ENCODE measurements around the gene MCF2L2.

MCF2L2 gene

GRCh38 chr3:183285318-183285717 lies 143.1 kb downstream of the MCF2L2 start:
- ATAC-seq (replicated peaks; ENCODE audit: extremely low read depth, poor library complexity, severe bottlenecking) (no peak), DNase-seq (ENCODE audit: low spot score in 2 of 2) (no peak)
- H3K4me1 Mint-ChIP-seq, result peaks cover 15% of the 10 kb centered on the region
- H3K4me3 Mint-ChIP-seq, result peak overlapping the region; percentile 56
- peaks cover 5% of the 10 kb centered on the region for H3K36me3 Mint-ChIP-seq (ENCODE audit: insufficient read depth)
- H3K27me3 Mint-ChIP-seq, result no peaks in the 10 kb centered on the region
- no peaks in the 10 kb centered on the region for H3K9me3 Mint-ChIP-seq
- H3K27ac Mint-ChIP-seq (ENCODE audit: low read depth), result peak overlapping the region; percentile 96

- Mint-ChIP-seq H3K4me3 (no peak overlapping the region), H3K27ac (ENCODE audit: low read depth) (peak overlapping the region; percentile 96)
These were observed 143.8 kb downstream of the MCF2L2 start for GRCh38 chr3:183284570-183284969.

GRCh38 chr3:183283886-183284285 lies 144.5 kb downstream of the MCF2L2 start:
- ATAC-seq (replicated peaks; ENCODE audit: extremely low read depth, poor library complexity, severe bottlenecking), result no peak
- Mint-ChIP-seq H3K27me3 (no peaks in the 10 kb centered on the region), H3K27ac (ENCODE audit: low read depth) (peak overlapping the region; percentile 96), H3K4me1 (peaks cover 15% of the 10 kb centered on the region), H3K36me3 (ENCODE audit: insufficient read depth) (peaks cover 5% of the 10 kb centered on the region), H3K9me3 (no peaks in the 10 kb centered on the region), H3K4me3 (no peak overlapping the region)
- no peak for DNase-seq (ENCODE audit: low spot score in 2 of 2)

More at GRCh38 chr3:183284570-183284969, 143.8 kb downstream of the MCF2L2 start:
- Mint-ChIP-seq H3K9me3 (no peaks in the 10 kb centered on the region), H3K27me3 (no peaks in the 10 kb centered on the region), H3K36me3 (ENCODE audit: insufficient read depth) (peaks cover 5% of the 10 kb centered on the region), H3K4me1 (peaks cover 15% of the 10 kb centered on the region)
- DNase-seq (ENCODE audit: low spot score in 2 of 2) (no peak), ATAC-seq (replicated peaks; ENCODE audit: extremely low read depth, poor library complexity, severe bottlenecking) (no peak)

- no peak overlapping the region for H3K4me3 Mint-ChIP-seq
- DNase-seq (ENCODE audit: low spot score in 2 of 2) (no peak), ATAC-seq (replicated peaks; ENCODE audit: extremely low read depth, poor library complexity, severe bottlenecking) (no peak)
- peaks cover 8% of the 10 kb centered on the region for H3K4me1 Mint-ChIP-seq
- no peaks in the 10 kb centered on the region for H3K27me3 Mint-ChIP-seq
- H3K9me3 Mint-ChIP-seq, result no peaks in the 10 kb centered on the region
- H3K36me3 Mint-ChIP-seq (ENCODE audit: insufficient read depth), result peaks cover 5% of the 10 kb centered on the region
- H3K27ac Mint-ChIP-seq (ENCODE audit: low read depth), result no peak overlapping the region
These were observed 147.2 kb downstream of the MCF2L2 start for GRCh38 chr3:183281126-183281797.

- Mint-ChIP-seq H3K27ac (ENCODE audit: low read depth) (no peak overlapping the region), H3K36me3 (ENCODE audit: insufficient read depth) (peaks cover 1% of the 10 kb centered on the region), H3K4me1 (peaks cover 5% of the 10 kb centered on the region), H3K27me3 (no peaks in the 10 kb centered on the region), H3K4me3 (no peak overlapping the region), H3K9me3 (no peaks in the 10 kb centered on the region)
- no peak for ATAC-seq (replicated peaks; ENCODE audit: extremely low read depth, poor library complexity, severe bottlenecking)
- DNase-seq (ENCODE audit: low spot score in 2 of 2), result no peak
These were observed 149.0 kb downstream of the MCF2L2 start for GRCh38 chr3:183279371-183279770.

- ATAC-seq (replicated peaks; ENCODE audit: extremely low read depth, poor library complexity, severe bottlenecking), result no peak
- Mint-ChIP-seq H3K36me3 (ENCODE audit: insufficient read depth) (peaks cover 3% of the 10 kb centered on the region), H3K4me1 (no peaks in the 10 kb centered on the region), H3K9me3 (no peaks in the 10 kb centered on the region), H3K4me3 (no peak overlapping the region), H3K27me3 (no peaks in the 10 kb centered on the region), H3K27ac (ENCODE audit: low read depth) (no peak overlapping the region)
- no peak for DNase-seq (ENCODE audit: low spot score in 2 of 2)
These were observed 149.8 kb downstream of the MCF2L2 start for GRCh38 chr3:183278479-183279088.

- DNase-seq (ENCODE audit: low spot score in 2 of 2) (no peak), ATAC-seq (replicated peaks; ENCODE audit: extremely low read depth, poor library complexity, severe bottlenecking) (no peak)
- H3K36me3 Mint-ChIP-seq (ENCODE audit: insufficient read depth), result peaks cover 3% of the 10 kb centered on the region
- no peaks in the 10 kb centered on the region for H3K9me3 Mint-ChIP-seq
- H3K4me3 Mint-ChIP-seq, result no peak overlapping the region
- no peaks in the 10 kb centered on the region for H3K27me3 Mint-ChIP-seq
- H3K4me1 Mint-ChIP-seq, result no peaks in the 10 kb centered on the region
- H3K27ac Mint-ChIP-seq (ENCODE audit: low read depth), result no peak overlapping the region
These were observed 151.2 kb downstream of the MCF2L2 start for GRCh38 chr3:183277260-183277659.

- ATAC-seq (replicated peaks; ENCODE audit: extremely low read depth, poor library complexity, severe bottlenecking), result no peak
- Mint-ChIP-seq H3K4me1 (no peaks in the 10 kb centered on the region), H3K27me3 (no peaks in the 10 kb centered on the region), H3K27ac (ENCODE audit: low read depth) (no peak overlapping the region), H3K36me3 (ENCODE audit: insufficient read depth) (peaks cover 3% of the 10 kb centered on the region), H3K4me3 (no peak overlapping the region), H3K9me3 (no peaks in the 10 kb centered on the region)
- no peak for DNase-seq (ENCODE audit: low spot score in 2 of 2)
These were observed 152.5 kb downstream of the MCF2L2 start for GRCh38 chr3:183275937-183276336.

GRCh38 chr3:183275418-183275817 lies 153.0 kb downstream of the MCF2L2 start:
- H3K4me1 Mint-ChIP-seq, result no peaks in the 10 kb centered on the region
- no peak overlapping the region for H3K4me3 Mint-ChIP-seq
- no peaks in the 10 kb centered on the region for H3K9me3 Mint-ChIP-seq
- peak; percentile 36 for ATAC-seq (replicated peaks; ENCODE audit: extremely low read depth, poor library complexity, severe bottlenecking)
- DNase-seq (ENCODE audit: low spot score in 2 of 2), result no peak
- no peaks in the 10 kb centered on the region for H3K27me3 Mint-ChIP-seq
- peaks cover 3% of the 10 kb centered on the region for H3K36me3 Mint-ChIP-seq (ENCODE audit: insufficient read depth)
- H3K27ac Mint-ChIP-seq (ENCODE audit: low read depth), result no peak overlapping the region

- no peak overlapping the region for H3K27ac Mint-ChIP-seq (ENCODE audit: low read depth)
These were observed 153.8 kb downstream of the MCF2L2 start for GRCh38 chr3:183274609-183275008.

GRCh38 chr3:183272791-183273190 lies 155.6 kb downstream of the MCF2L2 start:
- peaks cover 5% of the 10 kb centered on the region for H3K36me3 Mint-ChIP-seq (ENCODE audit: insufficient read depth)
- DNase-seq (ENCODE audit: low spot score in 2 of 2) (no peak), ATAC-seq (replicated peaks; ENCODE audit: extremely low read depth, poor library complexity, severe bottlenecking) (no peak)
- H3K9me3 Mint-ChIP-seq, result no peaks in the 10 kb centered on the region
- H3K27me3 Mint-ChIP-seq, result no peaks in the 10 kb centered on the region
- H3K4me3 Mint-ChIP-seq, result no peak overlapping the region
- H3K27ac Mint-ChIP-seq (ENCODE audit: low read depth), result no peak overlapping the region
- H3K4me1 Mint-ChIP-seq, result no peaks in the 10 kb centered on the region

More at GRCh38 chr3:183274609-183275008, 153.8 kb downstream of the MCF2L2 start:
- H3K9me3 Mint-ChIP-seq, result no peaks in the 10 kb centered on the region
- H3K36me3 Mint-ChIP-seq (ENCODE audit: insufficient read depth), result peaks cover 3% of the 10 kb centered on the region
- DNase-seq (ENCODE audit: low spot score in 2 of 2) (no peak), ATAC-seq (replicated peaks; ENCODE audit: extremely low read depth, poor library complexity, severe bottlenecking) (no peak)
- H3K4me1 Mint-ChIP-seq, result no peaks in the 10 kb centered on the region
- no peaks in the 10 kb centered on the region for H3K27me3 Mint-ChIP-seq
- no peak overlapping the region for H3K4me3 Mint-ChIP-seq

- H3K9me3 Mint-ChIP-seq, result no peaks in the 10 kb centered on the region
- DNase-seq (ENCODE audit: low spot score in 2 of 2) (no peak), ATAC-seq (replicated peaks; ENCODE audit: extremely low read depth, poor library complexity, severe bottlenecking) (no peak)
- peaks cover 5% of the 10 kb centered on the region for H3K36me3 Mint-ChIP-seq (ENCODE audit: insufficient read depth)
- H3K27me3 Mint-ChIP-seq, result no peaks in the 10 kb centered on the region
- no peaks in the 10 kb centered on the region for H3K4me1 Mint-ChIP-seq
- no peak overlapping the region for H3K4me3 Mint-ChIP-seq
- no peak overlapping the region for H3K27ac Mint-ChIP-seq (ENCODE audit: low read depth)
These were observed 156.3 kb downstream of the MCF2L2 start for GRCh38 chr3:183272142-183272541.

GRCh38 chr3:183270344-183270743 lies 158.1 kb downstream of the MCF2L2 start:
- Mint-ChIP-seq H3K27me3 (no peaks in the 10 kb centered on the region), H3K4me1 (no peaks in the 10 kb centered on the region)
- no peak for ATAC-seq (replicated peaks; ENCODE audit: extremely low read depth, poor library complexity, severe bottlenecking)

More at GRCh38 chr3:183270344-183270743, 158.1 kb downstream of the MCF2L2 start:
- H3K36me3 Mint-ChIP-seq (ENCODE audit: insufficient read depth), result peaks cover 5% of the 10 kb centered on the region
- H3K9me3 Mint-ChIP-seq, result no peaks in the 10 kb centered on the region
- H3K4me3 Mint-ChIP-seq, result no peak overlapping the region
- no peak for DNase-seq (ENCODE audit: low spot score in 2 of 2)
- H3K27ac Mint-ChIP-seq (ENCODE audit: low read depth), result no peak overlapping the region

Data from central memory CD8-positive, alpha-beta T cell (primary cell).